ENCODE measurements around the gene TMA7. TPM values are rescaled to one million over a fixed set of nuclear protein-coding genes. Genes with fewer than 3 reads are reported as not detected.
A peak's percentile ranks its signal among the peaks of the same experiment; 100 is the strongest.

TMA7 gene
- total and polyA plus RNA-seq, 10 of the 15 experiments (the other 5 are each of a cell fraction or from before 2014, with no cell fraction given) = 319 to 1,760 (median 752) TPM

GRCh38 chr3:48428088-48428571 is 11.9 kb upstream of the TMA7 start:
- FAIRE-seq = peak; percentile 27
- no peaks in the 10 kb centered on the region for H3K9me3 ChIP-seq (replicated peaks; ENCODE audit: control insufficient read depth, insufficient read depth, low read length)
- no peak for ATAC-seq
- SMC1A ChIA-PET (ENCODE audit: uncharacterized antibody, unreplicated experiment) = interaction anchor here (1.1 to 1.2 kb wide), 2 partner anchors 8 to 27 kb away, joined by 3 to 7 read pairs; no protein-coding TSS in a partner anchor
- H3K4me2 ChIP-seq (ENCODE audit: control insufficient read depth, insufficient read depth) = peak overlapping the region; percentile 77
- TF ChIP-seq IRF3 (IDR thresholded peaks at IDR 0.05) (no peak), KDM1A (IDR thresholded peaks at IDR 0.05; ENCODE audit: borderline replicate concordance) (no peak)
- TF ChIP-seq, protein P1, sequence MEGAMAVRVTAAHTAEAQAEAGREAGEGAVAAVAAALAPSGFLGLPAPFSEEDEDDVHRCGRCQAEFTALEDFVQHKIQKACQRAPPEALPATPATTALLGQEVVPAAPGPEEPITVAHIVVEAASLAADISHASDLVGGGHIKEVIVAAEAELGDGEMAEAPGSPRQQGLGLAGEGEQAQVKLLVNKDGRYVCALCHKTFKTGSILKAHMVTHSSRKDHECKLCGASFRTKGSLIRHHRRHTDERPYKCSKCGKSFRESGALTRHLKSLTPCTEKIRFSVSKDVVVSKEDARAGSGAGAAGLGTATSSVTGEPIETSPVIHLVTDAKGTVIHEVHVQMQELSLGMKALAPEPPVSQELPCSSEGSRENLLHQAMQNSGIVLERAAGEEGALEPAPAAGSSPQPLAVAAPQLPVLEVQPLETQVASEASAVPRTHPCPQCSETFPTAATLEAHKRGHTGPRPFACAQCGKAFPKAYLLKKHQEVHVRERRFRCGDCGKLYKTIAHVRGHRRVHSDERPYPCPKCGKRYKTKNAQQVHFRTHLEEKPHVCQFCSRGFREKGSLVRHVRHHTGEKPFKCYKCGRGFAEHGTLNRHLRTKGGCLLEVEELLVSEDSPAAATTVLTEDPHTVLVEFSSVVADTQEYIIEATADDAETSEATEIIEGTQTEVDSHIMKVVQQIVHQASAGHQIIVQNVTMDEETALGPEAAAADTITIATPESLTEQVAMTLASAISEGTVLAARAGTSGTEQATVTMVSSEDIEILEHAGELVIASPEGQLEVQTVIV (IDR thresholded peaks at IDR 0.05; ENCODE audit: borderline replicate concordance, partially characterized antibody) = no peak
- TF ChIP-seq, protein P2, sequence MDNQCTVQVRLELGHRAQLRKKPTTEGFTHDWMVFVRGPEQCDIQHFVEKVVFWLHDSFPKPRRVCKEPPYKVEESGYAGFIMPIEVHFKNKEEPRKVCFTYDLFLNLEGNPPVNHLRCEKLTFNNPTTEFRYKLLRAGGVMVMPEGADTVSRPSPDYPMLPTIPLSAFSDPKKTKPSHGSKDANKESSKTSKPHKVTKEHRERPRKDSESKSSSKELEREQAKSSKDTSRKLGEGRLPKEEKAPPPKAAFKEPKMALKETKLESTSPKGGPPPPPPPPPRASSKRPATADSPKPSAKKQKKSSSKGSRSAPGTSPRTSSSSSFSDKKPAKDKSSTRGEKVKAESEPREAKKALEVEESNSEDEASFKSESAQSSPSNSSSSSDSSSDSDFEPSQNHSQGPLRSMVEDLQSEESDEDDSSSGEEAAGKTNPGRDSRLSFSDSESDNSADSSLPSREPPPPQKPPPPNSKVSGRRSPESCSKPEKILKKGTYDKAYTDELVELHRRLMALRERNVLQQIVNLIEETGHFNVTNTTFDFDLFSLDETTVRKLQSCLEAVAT (IDR thresholded peaks at IDR 0.05) = peak; percentile 69; the same call in 1 of the 2 replicates
- BruUV-seq (replicated peaks) = no TSS peak
- H2AFZ ChIP-seq (ENCODE audit: control insufficient read depth, low read depth, low read length) = no peak overlapping the region
- intact Hi-C loops (cut with micrococcal nuclease; ENCODE audit: unreplicated experiment) (no loop called here), in situ Hi-C loops (cut with MboI) (no loop called here)
- 87% methylated on average over 7 of the region's 7 CpGs for WGBS (ENCODE audit: insufficient coverage, insufficient replicate concordance, low lambda C conversion rate, missing lambda C conversion rate)
- H3K27ac ChIP-seq (ENCODE audit: control insufficient read depth, insufficient read depth) = no peak overlapping the region
- H3K36me3 ChIP-seq (ENCODE audit: control insufficient read depth in 2 of 2, insufficient read depth in 2 of 2, low read length in 1 of 2) = peaks cover 1 to 12% of the 10 kb centered on the region in 2 experiments; a peak in 2 of 4 replicates
- H4K20me1 ChIP-seq (ENCODE audit: control insufficient read depth, insufficient read depth) = no peaks in the 10 kb centered on the region
- no peaks in the 10 kb centered on the region for H3K79me2 ChIP-seq (ENCODE audit: control insufficient read depth, insufficient read depth, low read length)
- peaks cover 24% of the 10 kb centered on the region for H3K4me1 ChIP-seq (ENCODE audit: control insufficient read depth, insufficient read depth, low read length)
- no peak for DNase-seq (ENCODE audit: low read depth, low spot score)
- no peaks in the 10 kb centered on the region for H3K27me3 ChIP-seq (replicated peaks in 1 of 2; ENCODE audit: control insufficient read depth in 2 of 2, insufficient read depth in 2 of 2, low read length in 1 of 2)
- CTCF ChIA-PET = interaction anchor here (0.6 to 2.9 kb wide), 4 partner anchors 8 to 292 kb away, joined by 3 to 25 read pairs (median 8); no protein-coding TSS in a partner anchor
- no peak overlapping the region; the same call in 1 of the 2 replicates for H3K9ac ChIP-seq (ENCODE audit: control insufficient read depth, insufficient read depth, low read length)
- RAD21 ChIA-PET (ENCODE audit: unreplicated experiment) = interaction anchor here (1.0 to 3.9 kb wide), 5 partner anchors 8 to 245 kb away, joined by 3 to 16 read pairs (median 4); partner anchors contain the start of genes CCDC51 and TMA7
- POLR2A ChIA-PET = interaction anchor here (2.2 kb wide), 1 partner anchor 12 kb away, joined by 7 read pairs; the partner anchor contains the start of genes CCDC51 and TMA7
- H3K4me3 ChIP-seq = peak overlapping the region; percentile 27; the same call in 1 of the 2 replicates

Measured in GM12878 (cell line).